Stimulated activated naive CD8-positive, alpha-beta T cell treated with anti-CD3 and anti-CD28 coated beads, Interleukin-15, amount 100 ng/mL, for 72 hours (primary cell): ENCODE results near the gene GPR157.
A peak's percentile ranks its signal among the peaks of the same experiment; 100 is the strongest.
"Not testable (repeated sequence)": the region's sequence is repeated elsewhere in the genome, so short reads cannot be mapped to it uniquely, and the experiment has no call there.

ENCODE experiments used
- ATAC-seq: fragments of 150-1000 bp; cut with Tn5 transposase; 2 replicates; pipeline ENCODE4 v1.10.0; 2021; ENCODE audit warnings: mild to moderate bottlenecking, moderate library complexity
- DNase-seq, 2 donors: peaks; one replicate each; pipeline ENCODE4 v3.0.0; 2021 to 2022
- H3K27ac Mint-ChIP-seq, 2 donors: one replicate each; pipeline ENCODE4 v1.8.0; 2022; ENCODE audit warnings: mild to moderate bottlenecking in 2 of 2, mixed read lengths in 2 of 2, moderate library complexity in 2 of 2
- H3K27me3 Mint-ChIP-seq: one replicate; pipeline ENCODE4 v1.8.0; 2022; ENCODE audit warnings: mixed read lengths
- H3K4me1 Mint-ChIP-seq: one replicate; pipeline ENCODE4 v1.8.0; 2022; ENCODE audit warnings: mild to moderate bottlenecking, mixed read lengths
- H3K4me3 Mint-ChIP-seq, 2 donors: one replicate each; pipeline ENCODE4 v1.8.0; 2022; ENCODE audit warnings: mild to moderate bottlenecking in 2 of 2, mixed read lengths in 2 of 2, moderate library complexity in 1 of 2
- H3K9me3 Mint-ChIP-seq, 2 donors: one replicate each; pipeline ENCODE4 v1.8.0; 2022; ENCODE audit warnings: mixed read lengths in 2 of 2

The GPR157 gene

GRCh38 chr1:9152535-9152934, 23.6 kb upstream of the GPR157 start:
- DNase-seq, result no peak
- Mint-ChIP-seq H3K4me1 (no peaks in the 10 kb centered on the region), H3K9me3 (no peaks in the 10 kb centered on the region), H3K4me3 (no peak overlapping the region), H3K27ac (no peak overlapping the region), H3K27me3 (no peaks in the 10 kb centered on the region)
- ATAC-seq, result no peak

GRCh38 chr1:9151328-9151860, 22.5 kb upstream of the GPR157 start:
- Mint-ChIP-seq H3K9me3 (no peaks in the 10 kb centered on the region), H3K4me1 (no peaks in the 10 kb centered on the region), H3K27ac (no peak overlapping the region), H3K4me3 (no peak overlapping the region), H3K27me3 (no peaks in the 10 kb centered on the region)
- DNase-seq, result no peak
- no peak for ATAC-seq

DNA sequence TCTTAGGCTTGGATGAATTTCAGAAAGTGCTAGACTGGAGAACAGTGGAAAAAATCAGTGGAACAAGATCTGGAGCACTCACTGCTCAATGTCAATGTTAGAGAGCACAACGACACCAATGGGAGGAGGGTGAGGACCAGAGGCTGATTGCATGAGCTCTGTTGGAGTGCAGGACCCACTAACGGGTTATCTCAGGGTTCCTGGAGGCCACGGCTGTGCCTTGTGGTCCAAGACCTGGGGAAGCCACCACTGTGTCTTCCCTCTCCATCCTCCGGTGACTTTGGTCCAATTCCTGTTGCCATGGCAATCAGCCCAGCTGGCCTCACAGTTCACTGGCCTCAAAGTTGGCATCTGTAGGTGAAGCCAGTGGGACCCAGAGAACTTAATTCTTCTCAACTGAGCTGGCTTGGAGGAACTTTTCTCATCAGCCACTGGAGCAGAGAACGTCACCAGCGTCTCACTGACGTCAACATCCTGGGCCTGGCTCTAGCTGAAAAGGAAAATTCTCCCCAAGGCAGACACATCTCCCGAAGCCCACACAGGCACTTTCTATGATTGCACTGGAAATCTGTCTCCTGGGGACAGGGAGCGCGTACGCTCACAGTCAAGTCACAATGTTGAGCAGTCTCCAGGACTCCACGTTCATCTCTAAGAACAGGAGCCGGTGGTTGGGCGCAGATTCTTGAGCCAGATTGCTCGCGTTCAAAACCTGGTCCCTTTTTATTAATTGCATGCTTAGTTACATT, 21.9 kb upstream of the GPR157 start:
- DNase-seq (no peak), ATAC-seq (no peak)
- Mint-ChIP-seq H3K9me3 (no peaks in the 10 kb centered on the region), H3K4me1 (no peaks in the 10 kb centered on the region), H3K27ac (no peak overlapping the region), H3K4me3 (no peak overlapping the region), H3K27me3 (no peaks in the 10 kb centered on the region)

DNA sequence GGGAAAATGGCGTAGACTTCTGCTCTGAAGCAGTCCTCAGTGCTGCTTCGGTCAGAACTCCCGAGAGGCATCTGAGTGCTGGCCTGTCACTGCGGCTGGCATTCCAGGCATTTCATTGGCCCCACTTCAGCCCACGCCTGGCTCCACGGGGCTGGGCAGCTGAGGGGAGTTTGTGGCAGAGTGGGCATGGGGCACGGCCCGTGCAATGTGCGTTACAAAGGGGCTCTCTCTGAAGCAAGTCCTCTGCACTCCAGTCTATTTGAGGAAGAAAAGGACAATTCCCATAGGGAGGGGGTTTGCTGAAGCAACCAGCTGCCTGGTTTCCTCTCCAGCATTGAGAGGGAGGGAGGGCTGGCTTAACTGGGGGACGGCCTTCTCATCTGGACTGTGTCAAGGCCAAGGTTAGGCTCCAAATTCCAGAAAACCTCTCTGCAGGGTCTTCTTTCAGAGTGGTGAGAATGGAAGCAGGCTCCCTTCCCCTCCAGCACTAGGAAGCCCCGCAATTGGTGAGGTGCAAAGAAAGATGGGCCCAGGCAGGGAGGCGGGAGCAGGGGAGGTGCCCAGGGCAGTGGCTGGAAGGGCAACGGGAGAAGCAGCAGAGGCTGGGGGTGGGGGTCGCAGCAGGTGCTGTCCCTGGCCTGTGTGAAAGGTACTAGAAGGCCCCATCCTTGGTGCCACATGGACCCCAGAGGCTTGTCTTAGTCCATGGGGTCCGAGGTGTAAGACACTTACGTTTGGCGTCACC, 21.1 kb upstream of the GPR157 start:
- Mint-ChIP-seq H3K27me3 (no peaks in the 10 kb centered on the region), H3K27ac (no peak overlapping the region), H3K9me3 (no peaks in the 10 kb centered on the region), H3K4me1 (no peaks in the 10 kb centered on the region), H3K4me3 (no peak overlapping the region)
- ATAC-seq (no peak), DNase-seq (no peak)

- ATAC-seq (no peak), DNase-seq (no peak)
- Mint-ChIP-seq H3K27ac (no peak overlapping the region), H3K4me1 (no peaks in the 10 kb centered on the region), H3K4me3 (no peak overlapping the region), H3K27me3 (no peaks in the 10 kb centered on the region), H3K9me3 (no peaks in the 10 kb centered on the region)
Measured at GRCh38 chr1:9149151-9149550, 20.2 kb upstream of the GPR157 start.

DNA sequence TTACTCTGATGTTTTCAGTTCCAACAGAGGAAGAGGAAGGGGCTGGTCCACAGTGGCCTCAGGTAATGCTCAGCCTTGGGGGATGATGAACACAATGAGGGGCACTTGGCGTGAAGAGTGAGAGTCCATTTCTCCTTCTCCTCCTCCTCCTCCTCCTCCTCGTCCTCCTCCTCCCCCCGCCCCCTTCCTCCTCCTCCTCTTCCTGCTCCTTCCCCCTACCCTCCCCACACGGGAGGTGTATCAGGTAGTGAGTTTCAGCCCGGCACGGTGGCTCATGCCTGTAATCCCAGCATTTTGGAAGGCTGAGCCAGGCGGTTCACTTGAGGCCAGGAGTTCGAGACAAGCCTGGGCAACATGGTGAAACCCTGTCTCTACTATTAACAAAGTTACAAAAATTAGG, 17.3 kb upstream of the GPR157 start:
- no peak for ATAC-seq

GRCh38 chr1:9145714-9146113, 16.8 kb upstream of the GPR157 start:
- peaks cover 9% of the 10 kb centered on the region for H3K4me1 Mint-ChIP-seq
- peak overlapping the region in 1 of 2 donors; percentile 15 for H3K27ac Mint-ChIP-seq
- no peak for ATAC-seq
- no peaks in the 10 kb centered on the region for H3K9me3 Mint-ChIP-seq
- DNase-seq, result no peak
- no peak overlapping the region for H3K4me3 Mint-ChIP-seq
- no peaks in the 10 kb centered on the region for H3K27me3 Mint-ChIP-seq

More for the DNA sequence above, 17.3 kb upstream of the GPR157 start:
- H3K4me1 Mint-ChIP-seq, result peaks cover 9% of the 10 kb centered on the region
- DNase-seq, result no peak
- H3K4me3 Mint-ChIP-seq, result no peak overlapping the region
- no peaks in the 10 kb centered on the region for H3K9me3 Mint-ChIP-seq
- no peak overlapping the region for H3K27ac Mint-ChIP-seq
- no peaks in the 10 kb centered on the region for H3K27me3 Mint-ChIP-seq

- H3K27ac Mint-ChIP-seq, result no peak overlapping the region
Measured at GRCh38 chr1:9145021-9145668, 16.2 kb upstream of the GPR157 start.

DNA sequence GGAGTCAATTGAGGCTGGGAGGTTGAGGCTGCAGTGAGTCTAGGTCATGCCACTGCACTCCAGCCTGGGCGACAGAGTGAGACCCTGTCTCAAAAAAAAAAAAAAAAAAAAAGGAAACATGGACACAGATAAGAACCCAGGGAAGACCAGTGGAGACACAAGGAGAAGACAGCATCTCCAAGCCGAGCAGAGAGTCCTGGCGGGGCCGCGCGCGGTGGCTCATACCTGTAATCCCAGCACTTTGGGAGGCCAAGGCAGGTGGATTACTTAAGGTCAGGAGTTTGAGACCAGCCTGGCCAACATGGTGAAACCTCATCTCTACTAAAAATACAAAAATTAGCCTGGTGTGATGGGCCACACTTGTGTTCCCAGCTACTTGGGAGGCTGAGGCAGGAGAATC, 15.6 kb upstream of the GPR157 start:
- H3K27ac Mint-ChIP-seq, result not testable (repeated sequence)

More at GRCh38 chr1:9145021-9145668, 16.2 kb upstream of the GPR157 start:
- Mint-ChIP-seq H3K4me3 (no peak overlapping the region), H3K9me3 (no peaks in the 10 kb centered on the region), H3K27me3 (no peaks in the 10 kb centered on the region), H3K4me1 (peaks cover 9% of the 10 kb centered on the region)
- ATAC-seq (no peak), DNase-seq (no peak)

GRCh38 chr1:9143250-9143649, 14.3 kb upstream of the GPR157 start:
- Mint-ChIP-seq H3K27me3 (no peaks in the 10 kb centered on the region), H3K4me3 (no peak overlapping the region), H3K9me3 (no peaks in the 10 kb centered on the region), H3K4me1 (peaks cover 9% of the 10 kb centered on the region), H3K27ac (no peak overlapping the region)
- DNase-seq, result no peak
- no peak for ATAC-seq

More for the DNA sequence above, 15.6 kb upstream of the GPR157 start:
- not testable (repeated sequence) for H3K4me1 Mint-ChIP-seq, H3K9me3 Mint-ChIP-seq, H3K4me3 Mint-ChIP-seq, ATAC-seq, H3K27me3 Mint-ChIP-seq, DNase-seq

- DNase-seq (no peak), ATAC-seq (no peak)
- Mint-ChIP-seq H3K4me1 (peaks cover 15% of the 10 kb centered on the region), H3K27me3 (no peaks in the 10 kb centered on the region), H3K9me3 (no peaks in the 10 kb centered on the region), H3K27ac (no peak overlapping the region), H3K4me3 (no peak overlapping the region)
Measured at GRCh38 chr1:9139930-9140329, 11.0 kb upstream of the GPR157 start.

- H3K4me1 Mint-ChIP-seq, result peaks cover 11% of the 10 kb centered on the region
- no peak overlapping the region for H3K27ac Mint-ChIP-seq
- ATAC-seq (no peak), DNase-seq (no peak)
- H3K9me3 Mint-ChIP-seq, result no peaks in the 10 kb centered on the region
- no peaks in the 10 kb centered on the region for H3K27me3 Mint-ChIP-seq
- H3K4me3 Mint-ChIP-seq, result no peak overlapping the region
Measured at GRCh38 chr1:9136932-9137331, 8.0 kb upstream of the GPR157 start.

GRCh38 chr1:9135073-9135836, 6.4 kb upstream of the GPR157 start:
- Mint-ChIP-seq H3K27ac (peak overlapping the region; percentile 4 to 78), H3K27me3 (no peaks in the 10 kb centered on the region), H3K4me1 (peaks cover 17% of the 10 kb centered on the region), H3K9me3 (no peaks in the 10 kb centered on the region), H3K4me3 (no peak overlapping the region)
- ATAC-seq, result peak; percentile 28
- DNase-seq, result no peak

DNA sequence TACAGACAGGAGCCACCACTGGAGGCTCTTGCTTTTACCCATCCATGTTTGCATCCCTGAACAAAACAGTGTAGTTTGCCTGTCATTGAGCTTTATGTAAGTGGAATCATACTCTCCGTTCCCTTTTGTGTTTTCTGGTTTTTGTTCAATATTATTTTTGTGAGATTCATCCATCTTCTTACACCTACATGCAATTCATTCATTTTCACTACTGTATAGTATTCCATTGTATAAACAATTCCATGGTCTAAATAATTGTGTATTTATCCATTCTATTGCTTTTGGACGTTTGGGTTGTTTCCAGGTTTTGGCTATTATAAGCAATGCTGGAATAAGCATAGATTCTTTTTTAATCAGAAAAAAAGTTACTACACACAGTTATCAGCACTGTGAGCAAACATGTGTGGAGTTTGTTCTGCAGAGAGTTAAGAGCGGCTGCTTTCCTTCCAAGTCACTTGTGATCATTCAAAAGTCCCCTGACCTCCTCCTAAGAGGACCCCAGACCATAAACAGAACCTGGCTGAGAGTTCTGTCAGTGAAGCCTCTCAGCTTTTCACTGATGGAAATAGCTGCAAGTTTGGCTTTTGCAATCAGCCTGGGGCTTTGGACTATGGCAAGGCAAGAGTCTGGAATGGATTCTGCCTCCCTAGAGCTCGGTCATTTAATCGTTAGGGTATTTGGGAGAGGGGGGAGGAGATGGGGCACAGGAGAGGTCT, 5.1 kb upstream of the GPR157 start:
- Mint-ChIP-seq H3K9me3 (no peaks in the 10 kb centered on the region), H3K27me3 (no peaks in the 10 kb centered on the region), H3K4me1 (peaks cover 25% of the 10 kb centered on the region), H3K4me3 (no peak overlapping the region), H3K27ac (no peak overlapping the region)
- DNase-seq (no peak), ATAC-seq (no peak)
